T-helper 17 cell (primary cell): ENCODE results near the gene COL5A2. TPM values are rescaled to one million over a fixed set of nuclear protein-coding genes. Genes with fewer than 3 reads are reported as not detected.

Experiments used
- ATAC-seq: fragments of 150-1000 bp; cut with Tn5 transposase; 2 replicates; pipeline ENCODE4 v1.10.0; 2021; ENCODE audit warnings: mild to moderate bottlenecking, moderate library complexity
- DNase-seq, 3 donors: peaks; one replicate each; pipeline versions ENCODE4 v3.0.0 to v3.0.0-alpha.2; 2020 to 2021
- H3K9me3 ChIP-seq: one replicate; pipeline ENCODE4 v1.7.0; 2013; ENCODE audit warnings: low read length, mild to moderate bottlenecking; ENCODE audit not compliant: control insufficient read depth, poor library complexity, severe bottlenecking
- H3K27ac Mint-ChIP-seq: one replicate; pipeline ENCODE4 v1.8.0; 2022; ENCODE audit warnings: mild to moderate bottlenecking, moderate library complexity, mixed read lengths
- H3K27me3 Mint-ChIP-seq: one replicate; pipeline ENCODE4 v1.8.0; 2022; ENCODE audit warnings: mixed read lengths
- H3K36me3 Mint-ChIP-seq: one replicate; pipeline ENCODE4 v1.8.0; 2022; ENCODE audit warnings: low read depth, mixed read lengths
- H3K4me1 Mint-ChIP-seq: one replicate; pipeline ENCODE4 v1.8.0; 2022; ENCODE audit warnings: mild to moderate bottlenecking, mixed read lengths
- H3K4me3 Mint-ChIP-seq: one replicate; pipeline ENCODE4 v1.8.0; 2022; ENCODE audit warnings: mild to moderate bottlenecking, moderate library complexity, mixed read lengths
- total RNA-seq, 4 donors: library from RNA in 2 of 4; stranded (reverse) in 2 of 4; gene quantifications; one replicate each; pipeline ENCODE4 v1.2.3 and lab custom pipeline; 2022 to 2026

Gene COL5A2
- total RNA-seq, 2 donors from 2014 or later = 0.18 to 0.37 TPM

GRCh38 chr2:189171956-189172609, 7.5 kb downstream of the COL5A2 start:
- no peak for DNase-seq
- no peaks in the 10 kb centered on the region for H3K9me3 ChIP-seq
- Mint-ChIP-seq H3K4me1 (no peaks in the 10 kb centered on the region), H3K4me3 (no peak overlapping the region), H3K27ac (no peak overlapping the region), H3K27me3 (peaks cover 4% of the 10 kb centered on the region), H3K36me3 (no peaks in the 10 kb centered on the region)
- no peak for ATAC-seq

GRCh38 chr2:189168856-189169499, 10.6 kb downstream of the COL5A2 start:
- DNase-seq (no peak), ATAC-seq (no peak)
- no peak overlapping the region for H3K27ac Mint-ChIP-seq
- H3K9me3 ChIP-seq = no peaks in the 10 kb centered on the region
- no peak overlapping the region for H3K4me3 Mint-ChIP-seq
- H3K36me3 Mint-ChIP-seq = no peaks in the 10 kb centered on the region
- peaks cover 2% of the 10 kb centered on the region for H3K4me1 Mint-ChIP-seq
- peaks cover 4% of the 10 kb centered on the region for H3K27me3 Mint-ChIP-seq

GRCh38 chr2:189165656-189166380, 13.7 kb downstream of the COL5A2 start:
- Mint-ChIP-seq H3K27me3 (peaks cover 4% of the 10 kb centered on the region), H3K36me3 (no peaks in the 10 kb centered on the region), H3K4me1 (peaks cover 2% of the 10 kb centered on the region), H3K4me3 (no peak overlapping the region), H3K27ac (no peak overlapping the region)
- no peaks in the 10 kb centered on the region for H3K9me3 ChIP-seq
- no peak for DNase-seq
- ATAC-seq = no peak

- DNase-seq (no peak), ATAC-seq (no peak)
- Mint-ChIP-seq H3K27me3 (peaks cover 4% of the 10 kb centered on the region), H3K36me3 (no peaks in the 10 kb centered on the region), H3K4me3 (no peak overlapping the region), H3K4me1 (peaks cover 2% of the 10 kb centered on the region), H3K27ac (no peak overlapping the region)
- H3K9me3 ChIP-seq = no peaks in the 10 kb centered on the region
Measured at GRCh38 chr2:189164746-189165145, 14.8 kb downstream of the COL5A2 start.

GRCh38 chr2:189163889-189164288, 15.7 kb downstream of the COL5A2 start:
- Mint-ChIP-seq H3K36me3 (no peaks in the 10 kb centered on the region), H3K4me1 (peaks cover 2% of the 10 kb centered on the region), H3K27me3 (peaks cover 4% of the 10 kb centered on the region), H3K27ac (no peak overlapping the region), H3K4me3 (no peak overlapping the region)
- DNase-seq (no peak), ATAC-seq (no peak)
- no peaks in the 10 kb centered on the region for H3K9me3 ChIP-seq

- ATAC-seq = no peak
- no peak overlapping the region for H3K4me3 Mint-ChIP-seq
- DNase-seq = no peak
- no peaks in the 10 kb centered on the region for H3K9me3 ChIP-seq
- H3K4me1 Mint-ChIP-seq = peaks cover 2% of the 10 kb centered on the region
- no peak overlapping the region for H3K27ac Mint-ChIP-seq
- H3K36me3 Mint-ChIP-seq = no peaks in the 10 kb centered on the region
- H3K27me3 Mint-ChIP-seq = no peaks in the 10 kb centered on the region
Measured at GRCh38 chr2:189162566-189162965, 17.0 kb downstream of the COL5A2 start.

- DNase-seq (no peak), ATAC-seq (no peak)
- Mint-ChIP-seq H3K4me3 (no peak overlapping the region), H3K27ac (no peak overlapping the region), H3K36me3 (no peaks in the 10 kb centered on the region), H3K4me1 (peaks cover 2% of the 10 kb centered on the region), H3K27me3 (no peaks in the 10 kb centered on the region)
- H3K9me3 ChIP-seq = no peaks in the 10 kb centered on the region
Measured at GRCh38 chr2:189161894-189162293, 17.7 kb downstream of the COL5A2 start.

GRCh38 chr2:189159717-189160116, 19.8 kb downstream of the COL5A2 start:
- no peaks in the 10 kb centered on the region for H3K9me3 ChIP-seq
- H3K27me3 Mint-ChIP-seq = no peaks in the 10 kb centered on the region
- H3K4me1 Mint-ChIP-seq = no peaks in the 10 kb centered on the region
- ATAC-seq (no peak), DNase-seq (no peak)
- no peak overlapping the region for H3K4me3 Mint-ChIP-seq
- H3K36me3 Mint-ChIP-seq = no peaks in the 10 kb centered on the region
- H3K27ac Mint-ChIP-seq = no peak overlapping the region

- no peaks in the 10 kb centered on the region for H3K27me3 Mint-ChIP-seq
- no peaks in the 10 kb centered on the region for H3K4me1 Mint-ChIP-seq
- H3K36me3 Mint-ChIP-seq = no peaks in the 10 kb centered on the region
- no peak for ATAC-seq
- no peak overlapping the region for H3K27ac Mint-ChIP-seq
- no peak for DNase-seq
- no peaks in the 10 kb centered on the region for H3K9me3 ChIP-seq
- no peak overlapping the region for H3K4me3 Mint-ChIP-seq
Measured at GRCh38 chr2:189159273-189159672, 20.3 kb downstream of the COL5A2 start.

- no peak overlapping the region for H3K27ac Mint-ChIP-seq
- no peaks in the 10 kb centered on the region for H3K4me1 Mint-ChIP-seq
- DNase-seq = no peak
- H3K9me3 ChIP-seq = no peaks in the 10 kb centered on the region
- no peak overlapping the region for H3K4me3 Mint-ChIP-seq
- no peaks in the 10 kb centered on the region for H3K36me3 Mint-ChIP-seq
- H3K27me3 Mint-ChIP-seq = no peaks in the 10 kb centered on the region
- ATAC-seq = no peak
Measured at GRCh38 chr2:189157939-189158338, 21.6 kb downstream of the COL5A2 start.

GRCh38 chr2:189157456-189157855, 22.1 kb downstream of the COL5A2 start:
- no peak overlapping the region for H3K4me3 Mint-ChIP-seq
- H3K36me3 Mint-ChIP-seq = no peaks in the 10 kb centered on the region
- ATAC-seq = no peak
- H3K27ac Mint-ChIP-seq = no peak overlapping the region
- H3K27me3 Mint-ChIP-seq = no peaks in the 10 kb centered on the region
- H3K4me1 Mint-ChIP-seq = no peaks in the 10 kb centered on the region
- no peaks in the 10 kb centered on the region for H3K9me3 ChIP-seq
- DNase-seq = no peak

GRCh38 chr2:189155795-189156194, 23.8 kb downstream of the COL5A2 start:
- H3K4me1 Mint-ChIP-seq = no peaks in the 10 kb centered on the region
- no peaks in the 10 kb centered on the region for H3K27me3 Mint-ChIP-seq
- H3K4me3 Mint-ChIP-seq = no peak overlapping the region
- H3K27ac Mint-ChIP-seq = no peak overlapping the region
- no peaks in the 10 kb centered on the region for H3K9me3 ChIP-seq
- no peaks in the 10 kb centered on the region for H3K36me3 Mint-ChIP-seq
- DNase-seq (no peak), ATAC-seq (no peak)

GRCh38 chr2:189153619-189154018, 25.9 kb downstream of the COL5A2 start:
- Mint-ChIP-seq H3K4me3 (no peak overlapping the region), H3K27me3 (no peaks in the 10 kb centered on the region), H3K4me1 (no peaks in the 10 kb centered on the region), H3K27ac (no peak overlapping the region), H3K36me3 (no peaks in the 10 kb centered on the region)
- no peak for ATAC-seq
- H3K9me3 ChIP-seq = no peaks in the 10 kb centered on the region
- no peak for DNase-seq
